Measurements from ENCODE around the gene TALDO1.
"Not testable (repeated sequence)": the region's sequence is repeated elsewhere in the genome, so short reads cannot be mapped to it uniquely, and the experiment has no call there.

TALDO1 gene

DNA sequence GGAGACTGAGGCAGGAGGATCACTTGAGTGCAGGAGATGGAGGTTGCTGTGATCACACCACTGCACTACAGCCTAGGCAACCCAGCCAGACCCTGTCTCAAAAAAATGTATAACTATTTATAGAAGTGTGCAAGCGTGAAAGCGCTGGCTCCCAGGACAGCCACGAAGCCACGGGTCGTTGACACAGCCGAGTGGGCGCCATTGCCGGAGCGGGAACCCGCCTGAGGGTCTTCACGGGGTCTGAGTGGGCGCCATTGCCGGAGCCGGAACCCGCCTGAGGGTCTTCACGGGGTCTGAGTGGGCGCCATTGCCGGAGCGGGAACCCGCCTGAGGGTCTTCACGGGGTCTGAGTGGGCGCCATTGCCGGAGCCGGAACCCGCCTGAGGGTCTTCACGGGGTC is 12.7 kb upstream of the TALDO1 start:
- not testable (repeated sequence) for DNase-seq (ENCODE audit: low read depth, low spot score)

DNA sequence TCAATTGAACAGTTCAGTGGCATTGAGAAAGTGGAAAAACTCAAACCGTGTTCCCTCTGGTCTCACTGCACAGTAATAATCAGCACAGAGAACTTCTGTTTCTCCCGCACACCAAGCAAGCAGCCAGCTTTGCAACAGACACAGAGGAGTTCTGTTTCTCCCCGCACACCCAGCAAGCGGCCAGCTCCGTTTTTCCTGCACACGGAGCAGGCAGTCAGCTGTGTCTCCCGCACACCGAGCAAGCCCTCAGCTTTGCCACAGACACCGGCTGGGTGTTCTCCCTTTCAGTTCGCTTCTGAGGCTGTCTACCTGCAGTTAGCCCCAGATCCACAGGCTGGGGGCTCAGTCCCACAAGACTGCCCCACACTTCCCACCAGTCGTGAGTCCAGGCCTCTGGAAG is 9.9 kb upstream of the TALDO1 start:
- DNase-seq (ENCODE audit: low read depth, low spot score) = no peak

DNA sequence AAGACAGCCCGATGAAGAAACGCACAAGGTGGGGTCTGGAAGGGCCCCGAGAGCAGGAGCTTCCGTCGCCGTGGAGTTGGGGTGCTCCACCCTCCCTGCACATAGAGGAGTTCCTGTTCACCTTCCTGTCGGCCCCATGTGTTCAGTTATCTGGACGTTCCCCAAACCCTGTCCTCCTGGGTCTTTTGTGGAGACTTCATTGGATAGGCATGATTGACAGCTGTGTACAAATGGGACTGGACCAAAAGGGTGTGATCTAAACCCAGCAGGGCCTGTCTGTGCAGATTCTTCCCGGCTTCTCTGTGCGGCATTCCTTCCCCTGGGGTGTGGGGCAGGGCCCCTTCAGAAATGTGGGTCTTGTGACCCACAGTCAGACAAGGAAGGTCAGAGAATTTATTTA is 9.4 kb upstream of the TALDO1 start:
- peak; percentile 61 for DNase-seq (ENCODE audit: low read depth, low spot score)

DNA sequence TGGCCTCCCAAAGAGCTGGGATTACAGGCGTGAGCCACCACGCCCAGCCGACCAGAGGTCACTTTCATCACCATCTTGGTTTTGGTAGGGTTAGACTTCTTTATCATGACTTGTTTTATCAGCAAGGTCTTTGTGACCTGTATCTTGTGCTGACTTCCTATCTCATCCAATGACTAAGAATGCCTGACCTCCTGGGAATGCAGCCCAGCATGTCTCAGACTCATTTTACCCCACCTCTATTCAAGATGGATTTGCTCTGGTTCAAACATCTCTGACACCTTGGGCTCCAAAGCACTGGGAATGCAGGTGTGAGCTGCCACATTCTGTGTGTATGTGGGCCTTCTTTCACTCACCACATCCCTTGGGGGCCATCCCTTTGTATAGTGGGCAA is 5.1 kb upstream of the TALDO1 start:
- no peak for DNase-seq (ENCODE audit: low read depth, low spot score)

DNA sequence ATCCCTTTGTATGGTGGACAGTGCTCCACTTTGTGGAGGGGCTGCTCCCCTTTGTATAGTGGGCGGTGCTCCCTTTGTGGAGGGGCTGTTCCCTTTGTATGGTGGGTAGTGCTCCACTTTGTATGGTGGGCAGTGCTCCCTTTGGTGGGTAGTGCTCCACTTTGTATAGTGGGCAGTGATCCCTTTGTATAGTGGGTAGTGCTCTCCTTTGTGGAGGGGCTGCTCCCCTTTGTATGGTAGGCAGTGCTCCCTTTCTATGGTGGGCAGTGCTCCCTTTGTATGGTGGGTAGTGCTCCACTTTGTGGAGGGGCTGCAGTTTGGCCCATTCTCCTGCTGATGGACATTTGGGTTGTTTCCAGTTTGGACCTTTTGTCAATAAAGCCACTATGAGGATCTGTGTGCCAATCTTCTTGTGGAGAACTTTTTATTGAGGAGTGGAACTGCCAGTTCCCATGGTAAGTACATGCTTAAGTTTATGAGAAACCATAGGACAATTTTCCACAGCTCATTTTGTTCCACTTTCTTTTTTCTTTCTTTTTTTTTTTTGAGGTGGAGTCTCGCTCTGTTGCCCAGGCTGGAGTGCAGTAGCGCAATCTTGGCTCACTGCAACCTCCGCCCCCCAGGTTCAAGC is 4.6 kb upstream of the TALDO1 start:
- DNase-seq (ENCODE audit: low read depth, low spot score) = no peak

DNA sequence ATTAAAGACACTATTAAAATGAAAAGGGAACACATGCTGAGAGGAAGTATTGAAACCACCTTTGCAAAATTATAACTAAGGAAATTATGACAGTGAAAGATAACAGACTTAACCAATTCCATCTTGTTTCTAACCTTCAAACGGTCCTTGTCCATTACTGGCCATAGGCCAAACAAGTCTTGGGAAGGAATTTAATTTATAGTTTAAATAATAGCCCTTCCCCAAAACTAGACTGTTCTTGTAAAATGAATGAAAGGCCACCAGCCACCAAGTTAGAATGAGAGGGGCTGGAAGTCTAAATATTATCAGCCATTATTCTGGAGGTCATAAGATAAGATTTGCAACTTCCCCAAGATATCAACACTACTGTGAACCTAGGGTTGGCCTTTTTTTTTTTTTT is 1.8 kb upstream of the TALDO1 start:
- DNase-seq (ENCODE audit: low read depth, low spot score) = no peak

DNA sequence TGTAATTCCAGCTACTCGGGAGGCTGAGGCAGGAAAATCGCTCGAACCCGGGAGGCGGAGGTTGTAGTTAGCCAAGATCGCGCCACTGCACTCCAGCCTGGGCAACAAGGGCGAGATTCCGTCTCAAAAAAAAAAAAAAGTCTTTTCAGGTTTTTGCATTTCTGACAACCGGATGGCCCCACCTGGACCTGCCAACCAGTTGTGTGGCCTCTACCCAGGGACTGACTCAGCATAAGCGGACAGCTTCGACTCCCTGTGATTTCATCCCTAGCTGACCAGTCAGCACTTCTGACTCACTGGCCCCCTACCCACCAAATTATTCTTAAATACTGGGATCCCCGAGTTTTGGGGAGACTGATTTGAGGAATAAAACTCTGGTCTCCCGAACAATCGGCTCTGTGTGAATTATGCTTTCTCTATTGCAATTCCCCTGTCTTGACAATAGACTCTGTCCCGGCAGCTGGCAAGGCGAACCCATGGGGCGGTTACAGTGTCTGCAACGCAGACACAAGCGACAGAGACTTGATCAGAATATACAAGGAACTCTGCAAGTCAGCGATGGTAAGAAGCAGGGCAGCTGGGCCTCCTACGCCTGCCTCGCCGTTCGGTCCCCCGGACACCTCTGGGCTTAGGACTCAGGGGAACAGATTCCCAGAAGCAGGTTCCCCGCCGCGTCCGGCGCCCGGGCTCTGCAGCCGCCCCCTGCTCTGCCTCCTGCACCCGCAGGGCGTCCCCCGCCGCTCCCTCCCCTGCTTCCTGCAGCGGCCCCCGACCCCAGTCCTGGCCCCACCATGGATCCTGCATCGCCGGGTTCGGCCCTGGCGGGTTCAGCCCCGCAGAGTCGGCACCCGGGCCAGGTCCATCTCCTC is 741 bp upstream of the TALDO1 start:
- DNase-seq (ENCODE audit: low read depth, low spot score) = no peak

DNA sequence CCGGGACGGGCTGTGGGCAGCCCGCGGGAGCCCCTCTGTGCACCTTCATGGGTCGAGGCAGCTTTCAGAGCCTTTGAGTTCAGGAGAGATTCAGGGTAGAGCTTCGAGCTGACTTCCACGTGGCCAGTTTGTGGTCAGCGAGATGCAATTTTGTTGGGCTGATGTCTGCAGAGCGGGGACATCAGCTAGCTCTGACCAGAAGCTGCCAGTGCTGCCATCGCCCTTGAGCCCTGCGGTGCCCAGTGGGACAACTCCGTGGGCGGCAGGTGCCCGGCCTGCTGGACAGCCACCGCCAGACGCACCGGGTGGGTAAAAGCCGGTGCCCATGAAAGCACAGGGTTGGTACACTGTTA is 719 bp downstream of the TALDO1 start:
- no peak for DNase-seq (ENCODE audit: low read depth, low spot score)

DNA sequence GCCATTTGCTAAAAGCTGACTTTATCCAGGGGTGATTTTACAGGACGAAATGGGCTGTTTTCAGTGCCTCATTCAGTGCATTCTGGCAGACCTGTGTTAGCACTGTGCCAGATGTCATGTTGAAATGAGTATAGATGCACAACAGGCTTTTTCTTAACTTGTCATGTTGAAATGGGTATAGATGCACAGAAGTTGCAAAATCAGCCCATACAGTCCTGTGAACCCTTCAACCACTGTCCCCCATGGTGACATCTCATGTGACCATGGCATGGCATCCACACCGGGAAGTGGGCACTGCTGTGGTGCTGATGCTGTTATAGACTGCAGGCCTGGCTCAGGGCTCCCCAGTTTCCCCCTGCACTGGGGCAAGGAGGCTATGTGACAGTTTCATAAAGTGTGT is 2.5 kb downstream of the TALDO1 start:
- DNase-seq (ENCODE audit: low read depth, low spot score) = no peak

DNA sequence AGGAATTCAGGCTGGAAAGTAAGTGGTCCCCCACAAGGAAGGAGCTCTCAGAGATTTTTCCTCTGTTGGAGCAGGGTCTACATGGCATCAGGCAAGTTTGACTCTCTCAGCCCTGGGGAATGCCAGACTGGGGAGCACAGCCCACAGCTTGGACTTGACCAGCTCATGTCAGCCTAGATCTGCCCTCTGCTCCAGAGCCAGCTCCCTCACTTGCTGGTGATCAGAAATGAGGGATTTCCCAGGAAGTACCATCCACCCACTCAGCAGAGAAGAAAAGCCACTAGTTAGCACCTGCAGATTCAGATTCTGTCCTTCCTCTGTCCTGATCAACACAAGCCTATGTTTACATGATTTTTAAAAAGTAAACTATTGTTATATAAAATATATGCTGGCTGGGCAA is 13.0 kb downstream of the TALDO1 start:
- no peak for DNase-seq (ENCODE audit: low read depth, low spot score)

DNA sequence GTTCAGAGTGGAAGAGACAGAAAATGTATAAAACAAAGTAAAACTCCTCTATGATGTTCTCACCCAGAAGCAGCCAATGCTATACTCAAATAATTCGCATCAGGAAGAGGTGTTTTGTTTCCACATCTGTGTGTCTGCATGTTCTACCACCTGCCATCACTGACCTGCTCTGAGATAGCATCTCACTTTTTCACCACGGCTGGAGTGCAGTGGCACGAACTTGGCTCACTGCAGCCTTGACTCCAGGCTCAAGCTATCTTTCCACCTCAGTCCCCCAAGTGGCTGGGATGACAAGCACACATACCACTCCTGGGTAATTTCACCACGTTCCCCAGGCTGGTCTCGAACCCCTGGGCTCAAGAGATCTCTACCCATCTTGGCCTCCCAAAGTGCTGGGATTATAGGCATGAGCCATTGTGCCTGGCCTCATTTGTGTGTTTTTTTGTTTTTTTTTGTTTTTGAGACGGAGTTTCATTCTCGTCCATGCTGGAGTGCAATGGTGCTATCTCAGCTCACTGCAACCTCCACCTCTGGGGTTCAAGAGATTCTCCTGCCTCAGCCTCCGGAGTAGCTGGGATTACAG is 14.4 kb downstream of the TALDO1 start:
- no peak for DNase-seq (ENCODE audit: low read depth, low spot score)

DNA sequence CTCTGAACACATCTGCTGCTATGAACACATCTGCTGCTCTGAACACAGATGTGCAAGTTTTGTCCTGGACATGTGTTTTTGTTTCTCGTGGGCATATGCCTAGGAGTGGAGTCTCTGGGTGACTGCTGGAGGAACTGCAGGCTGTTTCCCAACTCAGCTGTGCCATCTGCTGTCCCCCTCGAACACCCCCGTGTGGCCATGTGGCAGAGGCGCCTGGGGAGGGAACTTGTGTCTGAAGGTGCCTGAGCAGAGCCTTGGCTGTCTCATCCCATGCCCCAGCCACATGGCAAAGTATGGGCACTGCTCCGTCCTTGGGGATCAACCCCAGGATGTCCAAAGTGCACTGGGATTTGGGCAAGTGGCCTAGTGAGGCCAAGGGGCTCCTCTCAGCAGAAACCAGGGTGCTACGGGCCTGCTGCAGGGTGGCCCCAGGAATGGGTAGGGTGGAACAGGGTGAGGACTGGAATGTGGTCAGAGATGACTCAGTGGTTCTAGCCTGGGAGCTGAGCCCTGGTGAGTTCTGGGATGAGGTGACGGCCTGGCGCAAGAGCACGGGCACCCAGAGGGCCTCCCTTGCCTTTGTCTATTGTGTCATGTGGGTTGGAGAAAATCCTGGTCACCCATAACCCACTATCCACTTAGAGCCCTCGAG is 15.3 kb downstream of the TALDO1 start:
- DNase-seq (ENCODE audit: low read depth, low spot score) = no peak

DNA sequence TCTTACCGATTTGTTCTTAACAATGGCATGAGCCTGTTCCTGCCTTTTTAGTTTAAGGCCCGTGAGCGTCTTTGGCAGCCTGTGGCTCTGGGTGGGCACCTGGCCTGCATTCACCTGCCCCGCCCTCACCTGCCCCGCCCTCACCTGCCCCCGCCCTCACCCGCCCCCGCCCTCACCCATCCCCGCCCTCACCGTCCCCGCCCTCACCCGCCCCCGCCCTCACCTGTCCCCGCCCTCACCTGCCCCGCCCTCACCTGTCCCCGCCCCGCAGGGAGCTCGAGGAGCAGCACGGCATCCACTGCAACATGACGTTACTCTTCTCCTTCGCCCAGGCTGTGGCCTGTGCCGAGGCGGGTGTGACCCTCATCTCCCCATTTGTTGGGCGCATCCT is 15.8 kb downstream of the TALDO1 start:
- no peak for DNase-seq (ENCODE audit: low read depth, low spot score)

DNA sequence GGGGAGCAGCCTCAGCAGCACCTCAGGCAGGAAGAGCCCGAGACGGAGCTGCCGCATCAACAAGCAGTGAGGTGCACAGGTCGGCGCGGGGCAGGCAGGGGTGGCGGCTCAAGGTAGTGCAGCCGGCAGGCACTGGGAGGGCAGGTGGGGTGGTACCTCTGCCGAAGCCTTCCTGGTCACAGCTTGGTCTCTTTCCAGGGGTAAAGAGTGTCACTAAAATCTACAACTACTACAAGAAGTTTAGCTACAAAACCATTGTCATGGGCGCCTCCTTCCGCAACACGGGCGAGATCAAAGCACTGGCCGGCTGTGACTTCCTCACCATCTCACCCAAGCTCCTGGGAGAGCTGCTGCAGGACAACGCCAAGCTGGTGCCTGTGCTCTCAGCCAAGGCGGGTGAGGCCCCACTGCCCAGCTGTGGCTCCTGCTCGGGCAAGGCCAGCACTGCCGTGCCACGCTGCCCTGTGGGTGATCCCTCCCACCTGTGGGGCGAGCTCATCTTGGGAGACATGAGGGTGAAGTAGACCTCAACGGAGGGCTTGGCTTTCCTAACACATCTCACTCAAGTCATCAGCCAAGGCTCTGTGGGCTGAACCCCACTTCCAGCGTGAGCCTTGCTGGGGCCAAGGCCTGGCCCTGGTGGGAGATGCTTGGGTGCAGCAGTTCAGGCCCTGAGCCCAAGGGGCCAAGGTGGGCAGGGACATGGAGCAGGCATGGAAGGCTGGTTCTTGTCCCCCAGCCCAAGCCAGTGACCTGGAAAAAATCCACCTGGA is 16.5 kb downstream of the TALDO1 start:
- no peak for DNase-seq (ENCODE audit: low read depth, low spot score)

DNA sequence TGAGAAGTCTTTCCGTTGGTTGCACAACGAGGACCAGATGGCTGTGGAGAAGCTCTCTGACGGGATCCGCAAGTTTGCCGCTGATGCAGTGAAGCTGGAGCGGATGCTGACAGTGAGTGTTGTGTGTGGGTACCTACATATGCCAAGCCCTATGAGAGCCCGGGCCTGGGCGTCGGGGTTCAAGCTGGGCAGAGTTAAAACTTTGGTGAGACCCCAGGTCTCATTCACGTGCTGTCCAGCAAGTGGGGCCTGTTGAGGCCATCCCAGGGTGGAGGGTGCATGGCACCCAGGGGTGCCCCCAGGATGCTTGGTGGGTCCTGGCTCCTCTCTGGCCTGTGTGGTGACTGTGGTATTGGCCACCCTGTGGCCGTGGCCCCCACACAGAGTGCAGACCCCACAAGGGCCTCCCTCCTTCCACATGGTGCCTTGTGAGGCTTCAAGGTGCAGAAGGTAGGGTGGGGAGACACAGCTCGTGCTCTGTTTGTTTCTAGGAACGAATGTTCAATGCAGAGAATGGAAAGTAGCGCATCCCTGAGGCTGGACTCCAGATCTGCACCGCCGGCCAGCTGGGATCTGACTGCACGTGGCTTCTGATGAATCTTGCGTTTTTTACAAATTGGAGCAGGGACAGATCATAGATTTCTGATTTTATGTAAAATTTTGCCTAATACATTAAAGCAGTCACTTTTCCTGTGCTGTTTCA is 17.2 kb downstream of the TALDO1 start:
- no peak for DNase-seq (ENCODE audit: low read depth, low spot score)

DNA sequence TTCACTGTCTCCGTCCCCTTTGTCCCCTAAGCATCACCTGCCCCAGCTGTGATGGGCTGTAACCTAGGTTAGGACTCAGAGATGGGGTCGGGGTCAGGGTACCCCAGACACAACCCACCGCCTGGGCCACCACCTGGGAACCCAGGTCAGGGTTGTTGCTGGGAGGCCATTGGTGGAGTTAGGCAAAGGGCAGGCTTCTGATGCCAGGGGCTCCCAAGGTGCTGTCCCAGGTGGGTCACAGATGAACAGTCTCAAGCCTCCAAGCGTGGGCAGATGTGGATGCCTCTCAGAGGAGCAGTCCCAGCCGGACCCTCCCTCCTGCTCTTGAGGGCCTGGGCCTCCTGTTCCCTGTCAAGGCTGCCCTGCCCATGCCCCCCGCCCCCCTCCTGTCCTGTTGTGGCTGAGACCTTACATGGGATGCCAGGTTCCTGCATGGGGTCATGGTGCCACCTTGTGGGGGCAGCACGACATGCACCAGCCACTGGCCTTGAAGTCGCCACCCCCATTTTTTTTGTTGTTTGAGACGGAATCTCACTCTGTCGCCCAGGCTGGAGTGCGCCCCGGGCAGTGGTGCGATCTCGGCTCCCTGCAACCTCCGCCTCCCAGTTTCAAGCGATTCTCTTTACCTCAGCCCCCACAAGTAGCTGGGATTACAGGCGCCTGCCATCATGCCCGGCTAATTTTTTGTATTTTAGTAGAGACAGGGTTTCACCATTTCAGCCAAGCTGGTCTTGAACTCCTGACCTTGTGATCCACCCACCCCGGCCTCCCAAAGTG is 17.9 kb downstream of the TALDO1 start:
- DNase-seq (ENCODE audit: low read depth, low spot score) = peak; percentile 72

DNA sequence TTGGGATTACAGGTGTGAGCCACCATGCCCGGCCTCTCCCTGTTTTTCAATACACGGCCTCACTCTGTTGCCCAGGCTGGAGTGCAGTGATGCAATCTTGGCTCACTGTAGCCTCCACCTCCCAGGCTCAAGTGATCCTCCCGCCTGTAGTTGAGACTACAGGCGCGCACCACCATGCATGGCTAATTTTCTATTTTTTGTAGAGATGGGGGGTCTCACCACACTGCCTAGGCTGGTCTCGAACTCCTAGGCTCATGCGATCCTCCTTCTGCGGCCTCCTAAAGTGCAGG is 18.5 kb downstream of the TALDO1 start:
- no peak for DNase-seq (ENCODE audit: low read depth, low spot score)

DNA sequence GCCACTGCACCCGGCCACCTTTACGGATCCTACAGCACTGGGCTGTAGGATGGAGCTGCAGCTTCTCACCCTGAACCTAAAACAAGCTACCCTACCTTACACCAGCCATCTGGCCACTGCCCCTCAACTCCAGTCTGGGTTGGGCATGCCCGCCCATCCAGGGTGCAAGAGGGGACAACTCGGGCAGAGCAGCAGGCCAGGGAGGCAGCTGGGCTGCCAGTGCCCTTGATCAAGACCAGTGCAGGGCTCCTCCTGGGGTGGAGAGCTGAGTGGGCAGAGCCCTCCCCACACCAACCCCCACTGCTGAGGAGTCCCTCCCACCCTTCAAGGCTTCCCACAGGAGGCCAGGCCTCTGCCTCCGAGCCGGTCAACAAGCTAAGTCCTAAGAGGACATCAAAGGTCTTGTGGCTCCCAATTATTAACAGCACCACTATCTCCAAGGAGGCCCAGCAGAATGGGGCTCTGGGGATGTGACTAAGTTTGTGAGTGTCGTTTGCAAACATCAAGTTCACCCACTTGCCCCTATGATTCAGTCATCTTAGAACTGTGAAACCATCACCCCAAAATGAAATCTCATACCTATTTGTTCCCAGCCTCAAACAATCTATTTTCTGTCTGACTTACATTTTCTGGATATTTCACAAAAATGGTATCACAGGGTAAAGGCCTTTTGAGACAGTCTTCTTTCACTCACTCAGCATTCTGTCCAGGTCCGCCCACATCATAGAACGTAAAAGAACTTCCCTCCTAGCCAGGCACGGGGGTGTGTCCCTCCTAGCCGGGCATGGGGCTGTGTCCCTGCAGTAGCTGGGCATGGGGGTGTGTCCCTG is 19.1 kb downstream of the TALDO1 start:
- DNase-seq (ENCODE audit: low read depth, low spot score) = no peak

DNA sequence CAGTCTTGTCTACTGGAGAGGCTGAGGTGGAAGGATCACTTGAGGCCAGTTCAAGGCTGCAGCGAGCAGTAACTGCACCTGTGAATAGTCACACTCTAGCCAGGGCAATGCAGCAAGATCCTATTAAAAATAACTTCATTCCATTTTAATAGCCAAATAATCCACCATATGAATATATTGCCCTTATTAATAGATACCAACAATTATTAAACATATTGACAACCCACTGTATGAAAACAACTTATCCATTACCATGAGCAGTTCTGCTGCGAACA is 19.6 kb downstream of the TALDO1 start:
- no peak for DNase-seq (ENCODE audit: low read depth, low spot score)

DNA sequence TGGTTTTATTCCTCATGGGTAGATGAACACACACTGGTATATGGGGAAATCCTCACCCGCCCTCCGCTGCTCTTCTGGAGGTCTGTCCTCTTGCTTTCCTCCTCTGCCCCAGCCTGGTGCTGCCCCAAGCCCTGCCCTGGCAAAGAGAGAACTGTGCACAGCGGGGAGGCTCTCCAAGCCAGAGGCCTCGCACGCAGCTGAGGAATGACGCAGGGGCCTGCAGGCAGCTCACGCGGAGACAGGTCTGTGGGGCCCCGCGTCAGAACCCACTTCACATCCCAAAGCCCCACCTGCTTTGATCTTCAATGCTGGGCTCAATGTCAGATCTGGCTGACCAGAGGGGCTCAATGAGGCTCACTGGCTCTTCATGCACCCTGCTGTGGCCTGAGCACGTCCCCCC is 20.0 kb downstream of the TALDO1 start:
- no peak for DNase-seq (ENCODE audit: low read depth, low spot score)

Data from ELF-1 (cell line).